Measurements from ENCODE around the gene MAZ.

Gene MAZ

DNA sequence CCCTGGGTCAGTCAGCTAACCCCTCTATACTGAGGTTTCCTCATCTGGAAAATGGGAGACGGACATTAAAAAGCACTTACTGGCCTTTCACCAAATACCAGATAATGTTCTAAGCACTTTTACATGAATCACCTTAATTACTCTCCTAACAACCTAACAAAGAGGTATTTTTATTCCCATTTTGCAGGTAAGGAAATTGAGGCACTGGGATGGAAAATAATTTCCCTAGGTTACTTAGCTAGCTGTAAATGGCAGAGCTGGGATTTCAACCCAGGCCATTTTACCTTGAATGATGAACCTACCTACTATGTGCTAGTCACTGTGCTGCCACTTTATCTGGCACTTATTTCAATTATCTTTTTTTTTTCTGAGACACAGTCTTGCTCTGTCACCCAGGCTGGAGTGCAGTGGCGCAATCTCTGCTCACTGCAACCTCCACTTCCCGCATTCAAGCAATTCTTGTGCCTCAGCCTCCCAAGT is 12.1 kb upstream of the MAZ start:
- TF ChIP-seq CTCF (IDR thresholded peaks at IDR 0.05; ENCODE audit: borderline replicate concordance, control extremely low read depth, extremely low read depth, insufficient read depth, missing control alignments) = no peak
- in situ Hi-C loops (cut with MboI; ENCODE audit: low sequenced_read_pairs, unreplicated experiment) = no loop called here
- DNase-seq (ENCODE audit: low spot score) = no peak

- no peak for DNase-seq (ENCODE audit: low spot score)
- in situ Hi-C loops (cut with MboI; ENCODE audit: low sequenced_read_pairs, unreplicated experiment) = no loop called here
- TF ChIP-seq CTCF (IDR thresholded peaks at IDR 0.05; ENCODE audit: borderline replicate concordance, control extremely low read depth, extremely low read depth, insufficient read depth, missing control alignments) = no peak
Observed at GRCh38 chr16:29802416-29802935, 3.9 kb upstream of the MAZ start.

- DNase-seq (ENCODE audit: low spot score) = no peak
- TF ChIP-seq CTCF (IDR thresholded peaks at IDR 0.05; ENCODE audit: borderline replicate concordance, control extremely low read depth, extremely low read depth, insufficient read depth, missing control alignments) = no peak
- in situ Hi-C loops (cut with MboI; ENCODE audit: low sequenced_read_pairs, unreplicated experiment) = no loop called here
Observed at GRCh38 chr16:29804020-29804419, 2.3 kb upstream of the MAZ start.

- TF ChIP-seq CTCF (IDR thresholded peaks at IDR 0.05; ENCODE audit: borderline replicate concordance, control extremely low read depth, extremely low read depth, insufficient read depth, missing control alignments) = no peak
- DNase-seq (ENCODE audit: low spot score) = no peak
Observed at GRCh38 chr16:29804455-29805231, 1.7 kb upstream of the MAZ start.

DNA sequence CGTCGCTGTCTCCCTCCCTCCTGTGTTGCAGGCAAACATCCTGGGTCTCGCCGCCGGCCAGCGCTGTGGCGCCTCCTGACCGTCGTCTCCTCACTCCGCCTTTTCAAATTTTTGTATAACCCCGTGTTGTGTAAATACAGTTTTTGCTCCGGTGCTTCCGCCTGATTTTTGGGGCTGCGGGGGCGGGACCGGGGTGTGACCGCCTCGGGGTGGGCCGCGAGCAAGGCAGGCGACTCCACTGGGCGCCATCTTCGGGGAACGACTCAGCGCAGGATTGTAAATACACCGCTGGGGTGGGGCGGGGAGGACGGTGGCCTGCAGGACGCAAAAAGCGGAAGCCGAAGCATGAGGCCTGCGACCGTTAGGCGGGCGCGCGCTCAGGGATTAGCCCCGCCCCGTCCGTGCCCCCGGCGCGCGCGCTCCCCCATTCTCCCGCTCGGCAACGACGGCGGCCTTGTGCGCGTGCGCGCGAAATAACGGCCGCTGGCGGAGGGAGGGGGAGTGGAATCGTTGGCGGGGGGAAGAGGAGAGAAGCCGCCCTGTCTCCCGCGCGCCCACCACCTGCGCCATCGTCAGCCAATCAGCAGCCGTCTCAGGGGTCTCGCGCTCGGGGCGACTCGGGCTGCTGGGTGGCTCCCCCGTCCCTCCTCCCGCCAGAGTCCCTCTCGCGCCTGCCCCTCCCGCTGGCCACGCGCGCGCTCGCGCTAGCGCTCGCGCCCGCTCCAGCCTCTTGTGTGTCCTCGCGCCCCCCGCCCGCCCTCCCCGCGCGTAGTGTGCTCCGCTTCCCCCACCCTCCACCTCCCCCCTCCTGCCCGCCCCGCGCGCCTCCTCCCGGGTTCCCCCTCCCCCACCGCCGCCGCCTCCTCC is 864 bp upstream of the MAZ start:
- peak; percentile 94 for DNase-seq (ENCODE audit: low spot score)
- TF ChIP-seq CTCF (IDR thresholded peaks at IDR 0.05; ENCODE audit: borderline replicate concordance, control extremely low read depth, extremely low read depth, insufficient read depth, missing control alignments) = no peak
- in situ Hi-C loops (cut with MboI; ENCODE audit: low sequenced_read_pairs, unreplicated experiment) = no loop called here

More at GRCh38 chr16:29804455-29805231, 1.7 kb upstream of the MAZ start:
- in situ Hi-C loops (cut with MboI; ENCODE audit: low sequenced_read_pairs, unreplicated experiment) = no loop called here

DNA sequence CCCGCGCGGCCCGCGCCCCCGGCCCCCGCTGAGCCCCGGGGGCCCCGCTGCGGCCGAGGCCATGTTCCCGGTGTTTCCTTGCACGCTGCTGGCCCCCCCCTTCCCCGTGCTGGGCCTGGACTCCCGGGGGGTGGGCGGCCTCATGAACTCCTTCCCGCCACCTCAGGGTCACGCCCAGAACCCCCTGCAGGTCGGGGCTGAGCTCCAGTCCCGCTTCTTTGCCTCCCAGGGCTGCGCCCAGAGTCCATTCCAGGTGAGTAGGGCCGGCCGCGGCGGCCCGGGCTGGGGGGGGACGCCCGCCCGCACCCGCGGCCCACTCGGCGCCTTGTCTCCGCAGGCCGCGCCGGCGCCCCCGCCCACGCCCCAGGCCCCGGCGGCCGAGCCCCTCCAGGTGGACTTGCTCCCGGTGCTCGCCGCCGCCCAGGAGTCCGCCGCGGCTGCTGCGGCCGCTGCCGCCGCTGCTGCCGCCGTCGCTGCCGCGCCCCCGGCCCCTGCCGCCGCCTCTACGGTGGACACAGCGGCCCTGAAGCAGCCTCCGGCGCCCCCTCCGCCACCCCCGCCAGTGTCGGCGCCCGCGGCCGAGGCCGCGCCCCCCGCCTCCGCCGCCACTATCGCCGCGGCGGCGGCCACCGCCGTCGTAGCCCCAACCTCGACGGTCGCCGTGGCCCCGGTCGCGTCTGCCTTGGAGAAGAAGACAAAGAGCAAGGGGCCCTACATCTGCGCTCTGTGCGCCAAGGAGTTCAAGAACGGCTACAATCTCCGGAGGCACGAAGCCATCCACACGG is 504 bp downstream of the MAZ start:
- DNase-seq (ENCODE audit: low spot score) = no peak

More for the DNA sequence above, 504 bp downstream of the MAZ start:
- TF ChIP-seq CTCF (IDR thresholded peaks at IDR 0.05; ENCODE audit: borderline replicate concordance, control extremely low read depth, extremely low read depth, insufficient read depth, missing control alignments) = no peak
- in situ Hi-C loops (cut with MboI; ENCODE audit: low sequenced_read_pairs, unreplicated experiment) = no loop called here
